ENCODE measurements around the gene FGA.

The FGA gene

DNA sequence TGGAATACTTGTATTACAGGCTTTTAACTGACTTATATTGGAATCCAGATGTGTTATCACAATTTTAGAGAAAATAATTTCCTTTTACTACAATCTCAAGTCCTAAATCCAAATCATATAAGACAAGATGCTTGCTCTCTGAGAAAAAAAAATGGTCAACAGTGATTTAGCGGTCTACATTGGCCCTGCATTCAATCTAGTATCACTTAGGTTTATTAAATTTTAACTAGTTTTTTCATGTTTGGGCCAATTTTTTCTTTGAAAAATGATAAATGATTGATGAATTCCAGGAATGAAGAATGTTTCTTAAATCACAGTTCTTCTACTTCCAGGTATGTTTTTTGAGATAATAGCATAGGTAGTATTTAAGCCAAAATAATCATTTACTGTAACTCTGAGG is 24.7 kb upstream of the FGA start:
- FAIRE-seq (no peak), DNase-seq (ENCODE audit: insufficient read length, low spot score) (no peak)
- TF ChIP-seq, protein P1, sequence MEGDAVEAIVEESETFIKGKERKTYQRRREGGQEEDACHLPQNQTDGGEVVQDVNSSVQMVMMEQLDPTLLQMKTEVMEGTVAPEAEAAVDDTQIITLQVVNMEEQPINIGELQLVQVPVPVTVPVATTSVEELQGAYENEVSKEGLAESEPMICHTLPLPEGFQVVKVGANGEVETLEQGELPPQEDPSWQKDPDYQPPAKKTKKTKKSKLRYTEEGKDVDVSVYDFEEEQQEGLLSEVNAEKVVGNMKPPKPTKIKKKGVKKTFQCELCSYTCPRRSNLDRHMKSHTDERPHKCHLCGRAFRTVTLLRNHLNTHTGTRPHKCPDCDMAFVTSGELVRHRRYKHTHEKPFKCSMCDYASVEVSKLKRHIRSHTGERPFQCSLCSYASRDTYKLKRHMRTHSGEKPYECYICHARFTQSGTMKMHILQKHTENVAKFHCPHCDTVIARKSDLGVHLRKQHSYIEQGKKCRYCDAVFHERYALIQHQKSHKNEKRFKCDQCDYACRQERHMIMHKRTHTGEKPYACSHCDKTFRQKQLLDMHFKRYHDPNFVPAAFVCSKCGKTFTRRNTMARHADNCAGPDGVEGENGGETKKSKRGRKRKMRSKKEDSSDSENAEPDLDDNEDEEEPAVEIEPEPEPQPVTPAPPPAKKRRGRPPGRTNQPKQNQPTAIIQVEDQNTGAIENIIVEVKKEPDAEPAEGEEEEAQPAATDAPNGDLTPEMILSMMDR (IDR thresholded peaks at IDR 0.05; ENCODE audit: insufficient read depth, missing control alignments), result no peak

DNA sequence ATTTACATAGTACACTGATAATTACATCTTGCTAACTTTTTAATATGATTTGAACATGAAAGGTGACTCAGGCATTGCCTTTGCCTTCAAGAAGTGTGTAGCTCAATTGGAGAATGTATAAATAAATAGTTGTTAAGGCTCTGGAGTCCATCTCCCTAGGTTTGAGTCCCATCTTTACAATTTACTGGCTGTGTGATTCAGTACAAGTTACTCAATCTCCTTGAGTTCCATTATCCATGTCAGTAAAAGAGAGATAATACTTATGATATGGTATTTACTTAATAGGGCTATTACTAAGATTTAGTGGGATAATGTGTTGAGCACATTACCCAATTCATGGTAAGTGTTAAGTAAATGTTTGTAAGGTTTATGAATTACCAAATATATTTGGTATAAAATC is 23.8 kb upstream of the FGA start:
- TF ChIP-seq, protein P1 (IDR thresholded peaks at IDR 0.05; ENCODE audit: insufficient read depth, missing control alignments), result no peak
- DNase-seq (ENCODE audit: insufficient read length, low spot score), result no peak
- FAIRE-seq, result no peak

DNA sequence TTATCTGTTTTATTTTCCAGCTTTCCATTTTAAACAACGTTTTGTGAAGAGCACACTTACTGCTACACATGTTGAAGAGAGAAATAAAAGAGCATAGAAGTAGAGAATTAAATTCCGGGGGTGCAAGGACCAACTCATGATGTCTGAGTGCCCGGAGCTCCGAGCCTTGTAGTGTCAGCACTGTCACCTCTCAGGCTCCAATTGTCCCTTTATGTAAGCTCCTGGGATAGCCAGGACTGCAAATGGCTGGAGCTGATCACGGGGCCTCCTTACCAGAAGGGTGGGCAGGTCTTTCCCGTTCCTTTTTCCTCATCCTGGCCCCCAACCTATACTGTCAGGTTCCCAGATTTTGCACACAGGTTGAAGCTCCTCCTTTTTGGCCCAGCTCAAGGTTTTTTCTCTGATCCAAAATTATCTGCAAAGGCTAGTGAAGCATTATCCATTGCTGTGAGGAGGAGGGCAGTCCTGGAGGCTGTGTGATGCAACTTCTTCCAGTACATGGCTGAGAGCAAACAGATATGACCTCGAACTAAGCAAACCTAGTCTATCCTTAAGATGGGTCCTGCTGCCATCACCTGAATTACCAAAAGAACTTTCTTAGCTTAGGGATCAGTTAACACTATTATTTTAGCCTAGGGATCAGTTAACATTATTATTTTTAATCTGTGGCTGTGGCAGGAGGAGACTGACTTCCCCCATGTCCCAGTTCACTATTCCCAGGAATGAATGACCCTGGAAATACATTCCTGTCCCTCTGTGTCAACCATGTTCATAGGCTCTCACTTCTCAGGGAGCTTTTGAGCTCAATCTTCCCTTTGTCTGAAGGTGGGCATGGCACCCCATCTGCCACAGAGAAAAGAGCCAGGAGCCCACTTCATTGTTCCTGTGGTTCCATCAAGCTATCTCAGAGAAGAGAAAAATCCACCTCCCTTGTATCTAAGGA is 22.2 kb upstream of the FGA start, which contains the start of gene FGG:
Gene FGG (minus strand): TSS at position 185 of the 943 bp plus-strand sequence. CDS start 47 bp downstream, at position 138.
- DNase-seq (ENCODE audit: insufficient read length, low spot score) (no peak), FAIRE-seq (no peak)
- TF ChIP-seq, protein P1 (IDR thresholded peaks at IDR 0.05; ENCODE audit: insufficient read depth, missing control alignments), result no peak

DNA sequence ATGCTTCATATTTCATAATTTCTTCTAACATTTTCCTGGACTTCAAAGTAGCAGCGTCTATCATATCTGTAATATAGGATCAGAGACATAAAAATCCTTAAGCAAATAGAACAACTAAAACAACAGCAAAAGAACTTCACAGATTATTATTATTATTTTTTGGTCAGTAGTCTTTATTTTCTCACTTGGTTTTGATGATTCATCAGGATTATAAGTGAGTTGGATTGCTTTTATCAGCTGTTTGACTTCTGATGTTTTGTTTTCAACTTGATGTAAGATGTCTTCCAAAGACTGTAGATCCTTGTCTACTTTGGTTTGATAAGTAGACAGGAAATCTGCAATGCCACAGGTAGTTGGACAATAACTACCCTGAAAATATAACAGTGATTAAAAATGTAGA is 21.3 kb upstream of the FGA start:
- DNase-seq (ENCODE audit: insufficient read length, low spot score), result no peak
- no peak for FAIRE-seq
- TF ChIP-seq, protein P1 (IDR thresholded peaks at IDR 0.05; ENCODE audit: insufficient read depth, missing control alignments), result no peak

DNA sequence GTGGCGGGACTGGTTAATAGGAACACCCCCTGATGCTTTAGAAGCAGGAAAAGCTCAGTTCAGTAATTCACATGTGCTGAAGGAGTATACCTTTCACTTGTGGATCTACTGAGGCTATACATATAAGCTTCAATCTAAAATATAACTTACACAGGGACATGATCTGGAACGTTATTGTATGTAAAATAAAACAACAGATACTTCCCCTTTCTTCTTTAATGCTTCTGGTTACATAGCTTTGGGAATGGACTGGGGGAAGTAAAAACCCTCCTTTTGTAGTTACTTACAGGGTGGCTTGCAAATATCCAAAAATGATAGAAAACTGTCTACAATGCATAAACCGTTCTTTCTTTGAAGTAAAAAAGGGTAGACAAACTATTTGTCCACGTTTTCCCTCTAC is 20.0 kb upstream of the FGA start:
- DNase-seq (ENCODE audit: insufficient read length, low spot score), result no peak
- FAIRE-seq, result no peak
- TF ChIP-seq, protein P1 (IDR thresholded peaks at IDR 0.05; ENCODE audit: insufficient read depth, missing control alignments), result no peak

DNA sequence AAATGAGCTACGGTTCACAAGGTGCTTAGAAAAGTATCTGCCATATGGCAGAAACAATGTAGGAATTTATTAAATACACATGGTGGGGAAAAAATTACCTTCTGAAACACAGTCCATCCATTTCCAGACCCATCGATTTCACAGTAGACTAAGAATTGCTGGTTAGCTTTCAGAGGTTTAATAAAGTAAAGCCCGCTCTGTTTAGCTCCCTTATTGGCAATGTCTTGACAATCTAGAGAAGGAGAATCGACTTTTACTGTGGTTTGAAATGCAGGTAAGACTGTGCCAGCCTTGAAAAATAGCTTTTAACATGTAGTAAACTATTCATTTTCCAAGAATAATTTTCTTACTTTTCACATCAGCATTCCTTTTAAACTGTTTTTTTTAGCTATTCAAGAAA is 19.0 kb upstream of the FGA start:
- FAIRE-seq (no peak), DNase-seq (ENCODE audit: insufficient read length, low spot score) (no peak)
- TF ChIP-seq, protein P1 (IDR thresholded peaks at IDR 0.05; ENCODE audit: insufficient read depth, missing control alignments), result no peak
